NCI-H82 (cell line): ENCODE results near the gene CHKB.
"Not testable (repeated sequence)": the region's sequence is repeated elsewhere in the genome, so short reads cannot be mapped to it uniquely, and the experiment has no call there.

Experiments
- DNase-seq: peaks from one replicate; lab custom pipeline; 2025; lab: John Stamatoyannopoulos, UW

The CHKB gene

GRCh38 chr22:50582493-50583293, at the start of gene CHKB:
Gene CHKB (minus strand): TSS chr22:50582849. CDS start chr22:50582781, 68 bp downstream.
- peak; percentile 98 for DNase-seq

GRCh38 chr22:50630376-50630775, 47.7 kb upstream of the CHKB start:
- no peak for DNase-seq

- no peak for DNase-seq
Measured at GRCh38 chr22:50628543-50629134, 46.0 kb upstream of the CHKB start.

- DNase-seq = peak; percentile 76
Measured at GRCh38 chr22:50627642-50628542, 45.2 kb upstream of the CHKB start, which contains the start of gene ARSA. Gene ARSA (minus strand): TSS chr22:50628152. CDS start chr22:50627779, 373 bp downstream.

GRCh38 chr22:50626850-50627641, 44.4 kb upstream of the CHKB start:
- peak; percentile 43 for DNase-seq

GRCh38 chr22:50626314-50626849, 43.7 kb upstream of the CHKB start:
- DNase-seq = no peak

GRCh38 chr22:50625568-50626313, 43.1 kb upstream of the CHKB start:
- no peak for DNase-seq

- no peak for DNase-seq
Measured at GRCh38 chr22:50625131-50625567, 42.5 kb upstream of the CHKB start.

- DNase-seq = no peak
Measured at GRCh38 chr22:50624347-50625130, 41.9 kb upstream of the CHKB start.

GRCh38 chr22:50622723-50623327, 40.2 kb upstream of the CHKB start:
- DNase-seq = no peak

- DNase-seq = no peak
Measured at GRCh38 chr22:50621948-50622722, 39.5 kb upstream of the CHKB start.

GRCh38 chr22:50621356-50621880, 38.8 kb upstream of the CHKB start:
- DNase-seq = no peak

GRCh38 chr22:50620593-50621355, 38.1 kb upstream of the CHKB start:
- DNase-seq = no peak

- DNase-seq = not testable (repeated sequence)
Measured at GRCh38 chr22:50614296-50614695, 31.6 kb upstream of the CHKB start.

- DNase-seq = peak; percentile 19
Measured at GRCh38 chr22:50613291-50613981, 30.8 kb upstream of the CHKB start.

- peak; percentile 39 for DNase-seq
Measured at GRCh38 chr22:50612528-50613221, 30.0 kb upstream of the CHKB start.
